Measurements from ENCODE around the gene DHRS7.

GRCh38 chr14:60101786-60102185 lies 63.4 kb downstream of the DHRS7 start:
- no peak for TF ChIP-seq EZH2 (IDR thresholded peaks at IDR 0.05; ENCODE audit: low read depth, low read length, severe bottlenecking)
- no peak for TF ChIP-seq CBX8 (IDR thresholded peaks at IDR 0.05; ENCODE audit: borderline replicate concordance, low read depth, low read length)
- no peak for TF ChIP-seq CTCF (IDR thresholded peaks at IDR 0.05; ENCODE audit: control extremely low read depth in 1 of 3, insufficient read depth in 1 of 3, low read depth in 1 of 3, low read length in 3 of 3)
- TF ChIP-seq HDAC6 (IDR thresholded peaks at IDR 0.05; ENCODE audit: low read depth, low read length) = no peak
- TF ChIP-seq POLR2AphosphoS5 (IDR thresholded peaks at IDR 0.05; ENCODE audit: low read depth, low read length) = no peak
- TF ChIP-seq EP300 (IDR thresholded peaks at IDR 0.05; ENCODE audit: borderline replicate concordance in 1 of 2, low read depth in 2 of 2, low read length in 2 of 2) = no peak
- no peak for TF ChIP-seq ZNF274 (IDR thresholded peaks at IDR 0.05; ENCODE audit: borderline replicate concordance, extremely low read depth, low read length)
- no peak for TF ChIP-seq CHD2 (IDR thresholded peaks at IDR 0.05; ENCODE audit: low read length)
- TF ChIP-seq, protein P1, sequence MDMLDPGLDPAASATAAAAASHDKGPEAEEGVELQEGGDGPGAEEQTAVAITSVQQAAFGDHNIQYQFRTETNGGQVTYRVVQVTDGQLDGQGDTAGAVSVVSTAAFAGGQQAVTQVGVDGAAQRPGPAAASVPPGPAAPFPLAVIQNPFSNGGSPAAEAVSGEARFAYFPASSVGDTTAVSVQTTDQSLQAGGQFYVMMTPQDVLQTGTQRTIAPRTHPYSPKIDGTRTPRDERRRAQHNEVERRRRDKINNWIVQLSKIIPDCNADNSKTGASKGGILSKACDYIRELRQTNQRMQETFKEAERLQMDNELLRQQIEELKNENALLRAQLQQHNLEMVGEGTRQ (IDR thresholded peaks at IDR 0.05; ENCODE audit: low read length) = no peak
- no peak for TF ChIP-seq CEBPB (IDR thresholded peaks at IDR 0.05; ENCODE audit: low read depth, low read length)
- TF ChIP-seq POLR2A (IDR thresholded peaks at IDR 0.05; ENCODE audit: control extremely low read depth in 1 of 2, low read depth in 2 of 2, low read length in 2 of 2) = no peak
- no peak for TF ChIP-seq TBP (IDR thresholded peaks at IDR 0.05; ENCODE audit: low read depth, low read length)
